Melanocyte of skin (primary cell): ENCODE results near the gene ABI2. TPM values are rescaled to one million over a fixed set of nuclear protein-coding genes. Genes with fewer than 3 reads are reported as not detected.

Source experiments
- total RNA-seq, 2 donors: library from RNA; depleted of rRNA; stranded (reverse); fragments of >200 nt; gene quantifications; 2 replicates each; pipeline ENCODE4 v1.2.3, GENCODE V29; 2012

The ABI2 gene
- total RNA-seq = 10 to 100 TPM; 22.0 to 32.6 TPM

GRCh38 chr2:203327901-203328759, at the start of gene ABI2:
ABI2 (plus strand) TSS chr2:203328394; CDS start chr2:203328515, 121 bp downstream.

Other genes starting within 250 kb of the ABI2 start
- gene CYP20A1, start 89.4 kb upstream of the ABI2 start, total RNA-seq = 10 to 100 TPM; 20.6 to 24.3 TPM
- 10 to 100 TPM; 12.0 to 13.0 TPM for gene RAPH1, start 206.9 kb downstream of the ABI2 start, total RNA-seq